HEK293 (cell line): ENCODE results near the gene CDH6.

Experiments used
- CTCF ChIA-PET: fragments of 350-600 bp; formaldehyde crosslinking; extraction: SDS; loops from one replicate; lab custom pipeline; 2021; ENCODE audit warnings: antibody characterized with exemption; lab: Yijun Ruan, JAX
- POLR2A ChIA-PET: fragments of 300-600 bp; formaldehyde crosslinking; extraction: SDS; loops from one replicate; lab custom pipeline; 2020; ENCODE audit warnings: antibody characterized with exemption, inconsistent platforms; lab: Yijun Ruan, JAX
- H3K27ac ChIP-seq: fragments of 200-500 bp; sonication (Bioruptor generic); 2 replicates; pipeline ENCODE4 v1.5.1; 2014; ENCODE audit warnings: low read depth, low read length, control low read depth, inconsistent platforms; ENCODE audit errors: extremely low read depth
- H3K36me3 ChIP-seq, 2 experiments: fragments of 200-500 bp in 1 of 2; sonication (Bioruptor generic) in 1 of 2; 1 replicate in 1 of 2; 2 replicates in 1 of 2; pipeline ENCODE4 v1.5.1; 2014 to 2017; ENCODE audit warnings: inconsistent platforms in 2 of 2, low read length in 2 of 2; ENCODE audit not compliant: control insufficient read depth in 2 of 2, insufficient read depth in 1 of 2
- H3K4me1 ChIP-seq: fragments of 200-500 bp; sonication (Bioruptor generic); 2 replicates; pipeline ENCODE4 v1.5.1; 2014; ENCODE audit warnings: mild to moderate bottlenecking, low read length, inconsistent platforms; ENCODE audit not compliant: control insufficient read depth, insufficient read depth
- H3K4me3 ChIP-seq: 2 replicates; pipeline ENCODE4 v1.5.1; 2011; ENCODE audit warnings: low read depth, mild to moderate bottlenecking, control low read depth, low read length, moderate library complexity
- H3K9me3 ChIP-seq: fragments of 200-500 bp; sonication (Bioruptor generic); 2 replicates; pipeline ENCODE4 v1.5.1; 2014; ENCODE audit warnings: low read depth, low read length, inconsistent platforms; ENCODE audit not compliant: control insufficient read depth, insufficient read depth
- BCL11A ChIP-seq: fragments of 450-650 bp; formaldehyde crosslinking; IDR thresholded peaks from 2 replicates; pipeline ENCODE4 v1.5.1; 2016; ENCODE audit warnings: low read depth, missing biosample characterization, missing genetic modification characterization
- GLI2 ChIP-seq: fragments of 450-650 bp; formaldehyde crosslinking; IDR thresholded peaks from 2 replicates; pipeline ENCODE4; 2017; ENCODE audit warnings: missing biosample characterization, missing genetic modification characterization, low read depth, borderline replicate concordance
- KLF1 ChIP-seq: fragments of 450-650 bp; formaldehyde crosslinking; IDR thresholded peaks from 2 replicates; pipeline ENCODE4 v1.5.1; 2016; ENCODE audit warnings: missing biosample characterization, missing genetic modification characterization
- PRDM6 ChIP-seq: fragments of 450-650 bp; formaldehyde crosslinking; IDR thresholded peaks from 2 replicates; pipeline ENCODE4 v1.5.1; 2017; ENCODE audit warnings: missing biosample characterization, missing genetic modification characterization
- SCRT1 ChIP-seq: fragments of 450-650 bp; formaldehyde crosslinking; IDR thresholded peaks from 2 replicates; pipeline ENCODE4 v1.5.1; 2016; ENCODE audit warnings: missing biosample characterization, missing genetic modification characterization, borderline replicate concordance
- ZNF174 ChIP-seq: fragments of 450-650 bp; formaldehyde crosslinking; IDR thresholded peaks from 2 replicates; pipeline ENCODE4 v1.5.0; 2017; ENCODE audit warnings: missing biosample characterization, mild to moderate bottlenecking, missing genetic modification characterization
- ZNF23 ChIP-seq: fragments of 450-650 bp; formaldehyde crosslinking; IDR thresholded peaks from 2 replicates; pipeline ENCODE4 v1.5.1; 2016; ENCODE audit warnings: missing biosample characterization, missing genetic modification characterization, borderline replicate concordance
- ZNF239 ChIP-seq: fragments of 450-650 bp; formaldehyde crosslinking; IDR thresholded peaks from 2 replicates; pipeline ENCODE4 v1.5.1; 2016; ENCODE audit warnings: missing biosample characterization, missing genetic modification characterization
- ZNF26 ChIP-seq: fragments of 450-650 bp; formaldehyde crosslinking; IDR thresholded peaks from 2 replicates; pipeline ENCODE4 v1.5.1; 2016; ENCODE audit warnings: missing biosample characterization, missing genetic modification characterization
- ZNF350 ChIP-seq: fragments of 450-650 bp; formaldehyde crosslinking; IDR thresholded peaks from 2 replicates; pipeline ENCODE4 v1.5.0; 2017; ENCODE audit warnings: missing biosample characterization, mild to moderate bottlenecking, missing genetic modification characterization
- ZNF510 ChIP-seq: fragments of 450-650 bp; formaldehyde crosslinking; IDR thresholded peaks from 2 replicates; pipeline ENCODE4 v1.5.1; 2018; ENCODE audit warnings: mild to moderate bottlenecking, missing genetic modification characterization, missing biosample characterization; ENCODE audit not compliant: insufficient replicate concordance
- ZNF514 ChIP-seq: fragments of 450-650 bp; formaldehyde crosslinking; IDR thresholded peaks from 2 replicates; pipeline ENCODE4 v1.5.1; 2016; ENCODE audit warnings: missing biosample characterization, missing genetic modification characterization
- ZNF549 ChIP-seq: fragments of 450-650 bp; IDR thresholded peaks from 2 replicates; pipeline ENCODE4 v1.5.1; 2018; ENCODE audit warnings: missing biosample characterization, missing genetic modification characterization, mild to moderate bottlenecking, inconsistent platforms, moderate library complexity
- ZNF555 ChIP-seq: fragments of 450-650 bp; formaldehyde crosslinking; conservative IDR thresholded peaks from 2 replicates; pipeline ENCODE4 v1.5.1; 2017; ENCODE audit warnings: missing biosample characterization, mild to moderate bottlenecking, missing genetic modification characterization, inconsistent platforms
- ZNF645 ChIP-seq: fragments of 450-650 bp; formaldehyde crosslinking; IDR thresholded peaks from 2 replicates; pipeline ENCODE4; 2016; ENCODE audit warnings: missing biosample characterization, missing genetic modification characterization
- ZNF707 ChIP-seq: fragments of 450-650 bp; formaldehyde crosslinking; IDR thresholded peaks from 2 replicates; pipeline ENCODE4 v1.5.1; 2016; ENCODE audit warnings: missing biosample characterization, missing genetic modification characterization
- ZSCAN30 ChIP-seq: fragments of 450-650 bp; IDR thresholded peaks from 2 replicates; pipeline ENCODE4 v1.5.1; 2018; ENCODE audit warnings: missing biosample characterization, mild to moderate bottlenecking, missing genetic modification characterization, moderate library complexity
- TF ChIP-seq, protein P1 (sequence below): fragments of 450-650 bp; formaldehyde crosslinking; IDR thresholded peaks from 2 replicates; pipeline ENCODE4 v1.5.1; 2016; ENCODE audit warnings: missing biosample characterization, missing genetic modification characterization
- TF ChIP-seq, protein P2 (sequence below): sonication (generic); formaldehyde crosslinking; IDR thresholded peaks from 2 replicates; pipeline ENCODE4 v1.8.1; 2022; ENCODE audit warnings: mild to moderate bottlenecking, moderate library complexity, missing genetic modification reagents
- TF ChIP-seq, protein P3 (sequence below): fragments of 450-650 bp; formaldehyde crosslinking; IDR thresholded peaks from 2 replicates; pipeline ENCODE4 v1.5.1; 2016; ENCODE audit warnings: missing biosample characterization, missing genetic modification characterization

Gene CDH6

DNA sequence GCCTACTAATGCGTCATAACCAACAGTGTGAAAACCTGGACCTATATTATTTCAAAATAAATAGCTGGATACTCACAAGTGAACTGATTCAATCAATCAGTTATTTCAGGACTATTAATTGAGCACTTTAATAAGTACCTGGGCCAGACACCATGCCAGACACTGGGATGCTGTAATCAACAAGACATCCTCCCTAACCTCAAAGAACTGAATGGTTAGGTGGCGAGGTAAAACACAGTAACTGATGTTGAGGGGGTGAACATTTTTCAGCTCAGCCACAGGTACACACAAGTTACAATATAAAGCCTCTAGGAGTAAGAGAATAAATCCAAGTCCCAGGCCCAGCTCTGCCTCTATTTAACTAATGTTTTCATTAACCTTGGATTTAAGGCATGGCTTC lies 24.0 kb downstream of the CDH6 start (continued):
- no peak for TF ChIP-seq GLI2 (tag by site-specific recombination)
- no peak for TF ChIP-seq BCL11A (tag by site-specific recombination)
- TF ChIP-seq ZNF549: no peak
- TF ChIP-seq ZNF707 (tag by site-specific recombination): no peak
- no peak for TF ChIP-seq ZNF514 (tag by site-specific recombination)
- no peak for TF ChIP-seq ZNF26 (tag by site-specific recombination)

GRCh38 chr5:31218978-31219377 lies 25.5 kb downstream of the CDH6 start:
- no peak overlapping the region for H3K27ac ChIP-seq
- TF ChIP-seq ZSCAN30 (tag by site-specific recombination): no peak
- TF ChIP-seq ZNF239: no peak
- no peak for TF ChIP-seq ZNF510 (tag by site-specific recombination)
- TF ChIP-seq SCRT1 (tag by site-specific recombination): no peak
- TF ChIP-seq, protein P1, sequence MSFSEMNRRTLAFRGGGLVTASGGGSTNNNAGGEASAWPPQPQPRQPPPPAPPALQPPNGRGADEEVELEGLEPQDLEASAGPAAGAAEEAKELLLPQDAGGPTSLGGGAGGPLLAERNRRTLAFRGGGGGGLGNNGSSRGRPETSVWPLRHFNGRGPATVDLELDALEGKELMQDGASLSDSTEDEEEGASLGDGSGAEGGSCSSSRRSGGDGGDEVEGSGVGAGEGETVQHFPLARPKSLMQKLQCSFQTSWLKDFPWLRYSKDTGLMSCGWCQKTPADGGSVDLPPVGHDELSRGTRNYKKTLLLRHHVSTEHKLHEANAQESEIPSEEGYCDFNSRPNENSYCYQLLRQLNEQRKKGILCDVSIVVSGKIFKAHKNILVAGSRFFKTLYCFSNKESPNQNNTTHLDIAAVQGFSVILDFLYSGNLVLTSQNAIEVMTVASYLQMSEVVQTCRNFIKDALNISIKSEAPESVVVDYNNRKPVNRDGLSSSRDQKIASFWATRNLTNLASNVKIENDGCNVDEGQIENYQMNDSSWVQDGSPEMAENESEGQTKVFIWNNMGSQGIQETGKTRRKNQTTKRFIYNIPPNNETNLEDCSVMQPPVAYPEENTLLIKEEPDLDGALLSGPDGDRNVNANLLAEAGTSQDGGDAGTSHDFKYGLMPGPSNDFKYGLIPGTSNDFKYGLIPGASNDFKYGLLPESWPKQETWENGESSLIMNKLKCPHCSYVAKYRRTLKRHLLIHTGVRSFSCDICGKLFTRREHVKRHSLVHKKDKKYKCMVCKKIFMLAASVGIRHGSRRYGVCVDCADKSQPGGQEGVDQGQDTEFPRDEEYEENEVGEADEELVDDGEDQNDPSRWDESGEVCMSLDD: no peak
- TF ChIP-seq, protein P2, sequence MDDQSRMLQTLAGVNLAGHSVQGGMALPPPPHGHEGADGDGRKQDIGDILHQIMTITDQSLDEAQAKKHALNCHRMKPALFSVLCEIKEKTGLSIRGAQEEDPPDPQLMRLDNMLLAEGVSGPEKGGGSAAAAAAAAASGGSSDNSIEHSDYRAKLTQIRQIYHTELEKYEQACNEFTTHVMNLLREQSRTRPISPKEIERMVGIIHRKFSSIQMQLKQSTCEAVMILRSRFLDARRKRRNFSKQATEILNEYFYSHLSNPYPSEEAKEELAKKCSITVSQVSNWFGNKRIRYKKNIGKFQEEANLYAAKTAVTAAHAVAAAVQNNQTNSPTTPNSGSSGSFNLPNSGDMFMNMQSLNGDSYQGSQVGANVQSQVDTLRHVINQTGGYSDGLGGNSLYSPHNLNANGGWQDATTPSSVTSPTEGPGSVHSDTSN (CRISPR knock-in tag): no peak
- TF ChIP-seq ZNF555 (tag by site-specific recombination): no peak
- TF ChIP-seq ZNF23 (tag by site-specific recombination): no peak
- TF ChIP-seq ZNF350 (tag by site-specific recombination): no peak
- TF ChIP-seq PRDM6 (tag by site-specific recombination): no peak
- no peak for TF ChIP-seq ZNF26 (tag by site-specific recombination)
- no peak for TF ChIP-seq ZNF174 (tag by site-specific recombination)
- TF ChIP-seq KLF1 (tag by site-specific recombination): no peak
- no peak for TF ChIP-seq ZNF645
- TF ChIP-seq, protein P3, sequence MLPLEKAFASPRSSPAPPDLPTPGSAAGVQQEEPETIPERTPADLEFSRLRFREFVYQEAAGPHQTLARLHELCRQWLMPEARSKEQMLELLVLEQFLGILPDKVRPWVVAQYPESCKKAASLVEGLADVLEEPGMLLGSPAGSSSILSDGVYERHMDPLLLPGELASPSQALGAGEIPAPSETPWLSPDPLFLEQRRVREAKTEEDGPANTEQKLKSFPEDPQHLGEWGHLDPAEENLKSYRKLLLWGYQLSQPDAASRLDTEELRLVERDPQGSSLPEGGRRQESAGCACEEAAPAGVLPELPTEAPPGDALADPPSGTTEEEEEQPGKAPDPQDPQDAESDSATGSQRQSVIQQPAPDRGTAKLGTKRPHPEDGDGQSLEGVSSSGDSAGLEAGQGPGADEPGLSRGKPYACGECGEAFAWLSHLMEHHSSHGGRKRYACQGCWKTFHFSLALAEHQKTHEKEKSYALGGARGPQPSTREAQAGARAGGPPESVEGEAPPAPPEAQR (tag by site-specific recombination): no peak
- TF ChIP-seq, all 188 proteins: peak for 0
- Histone ChIP-seq H3K36me3 (no peaks in the 10 kb centered on the region), H3K4me1 (no peaks in the 10 kb centered on the region), H3K4me3 (no peak overlapping the region), H3K9me3 (no peaks in the 10 kb centered on the region)
- ChIA-PET POLR2A (no interaction called here), CTCF (interaction anchor here (1.1 to 7.5 kb wide), 2 partner anchors 13 to 51 kb away, joined by 3 to 60 read pairs; no protein-coding TSS in a partner anchor)
